ENCODE results near the gene ARHGEF39.
"Not testable (repeated sequence)": the region's sequence is repeated elsewhere in the genome, so short reads cannot be mapped to it uniquely, and the experiment has no call there.

ARHGEF39 gene

GRCh38 chr9:35616681-35617459 lies 48.1 kb downstream of the ARHGEF39 start:
- DNase-seq = peak; percentile 60

- no peak for DNase-seq
Observed at GRCh38 chr9:35615981-35616680, 48.9 kb downstream of the ARHGEF39 start.

GRCh38 chr9:35612843-35613242 lies 52.2 kb downstream of the ARHGEF39 start:
- DNase-seq = no peak

- DNase-seq = not testable (repeated sequence)
Observed at GRCh38 chr9:35612066-35612465, 52.9 kb downstream of the ARHGEF39 start.

GRCh38 chr9:35611230-35611797 lies 53.7 kb downstream of the ARHGEF39 start:
- DNase-seq = peak; percentile 59

GRCh38 chr9:35609820-35610163 lies 55.2 kb downstream of the ARHGEF39 start:
- DNase-seq = no peak

Measured in activated gamma-delta T cell treated with Interleukin-2 at 50 U/mL for 16 hours (primary cell).